SK-N-MC (cell line): ENCODE measurements around the gene VPS54.

Experiments
- EZH2 ChIP-seq: fragments of 200-600 bp; sonication (generic); IDR thresholded peaks from one replicate; pipeline ENCODE4 v1.6.1; 2017; ENCODE audit warnings: antibody characterized with exemption
- FOXP2 ChIP-seq: optimal IDR thresholded peaks from 2 replicates; pipeline ENCODE3; 2011; ENCODE audit warnings: mild to moderate bottlenecking, moderate library complexity; ENCODE audit not compliant: insufficient read depth; ENCODE audit errors: extremely low read length, control extremely low read depth
- POLR2AphosphoS5 ChIP-seq: IDR thresholded peaks from 2 replicates; pipeline ENCODE4 v1.6.1; 2012; ENCODE audit warnings: mild to moderate bottlenecking, low read depth, low read length, borderline replicate concordance

DNA sequence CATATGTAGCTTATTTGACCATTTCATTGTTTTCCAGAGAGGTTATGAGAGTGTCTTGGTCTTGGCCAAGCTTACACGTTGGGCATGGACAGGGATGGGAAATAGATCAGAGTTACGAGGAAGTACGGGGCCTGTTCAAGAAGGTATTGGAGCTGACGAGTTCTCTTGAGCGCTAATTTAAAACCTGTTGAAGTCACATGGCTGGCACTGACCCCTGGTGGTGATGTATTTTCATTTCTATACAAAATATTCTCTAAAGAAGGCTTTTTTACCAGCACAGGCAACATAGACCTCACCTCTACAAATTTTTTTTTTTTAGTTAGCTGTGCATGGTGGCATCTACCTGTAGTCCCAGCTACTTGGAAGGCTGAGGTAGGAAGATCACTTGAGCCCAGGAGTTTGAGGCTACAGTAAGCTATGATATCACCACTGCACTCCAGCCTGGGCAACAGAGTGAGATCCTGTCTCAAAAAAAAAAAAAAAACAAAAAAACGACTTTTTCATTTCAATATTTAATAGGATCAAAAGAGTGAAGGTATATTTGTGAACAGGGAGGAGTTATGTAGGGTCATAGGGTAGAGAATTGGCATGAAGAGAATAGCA lies 157.9 kb downstream of the VPS54 start:
- no peak for TF ChIP-seq EZH2
- no peak for TF ChIP-seq FOXP2
- no peak for TF ChIP-seq POLR2AphosphoS5
